ENCODE data around the gene SELPLG. TPM values are rescaled to one million over a fixed set of nuclear protein-coding genes. Genes with fewer than 3 reads are reported as not detected.

Gene SELPLG
- total and polyA plus RNA-seq, 2 of the 4 experiments (the other 2 are of a cell fraction), result 3.2 to 10.8 TPM

DNA sequence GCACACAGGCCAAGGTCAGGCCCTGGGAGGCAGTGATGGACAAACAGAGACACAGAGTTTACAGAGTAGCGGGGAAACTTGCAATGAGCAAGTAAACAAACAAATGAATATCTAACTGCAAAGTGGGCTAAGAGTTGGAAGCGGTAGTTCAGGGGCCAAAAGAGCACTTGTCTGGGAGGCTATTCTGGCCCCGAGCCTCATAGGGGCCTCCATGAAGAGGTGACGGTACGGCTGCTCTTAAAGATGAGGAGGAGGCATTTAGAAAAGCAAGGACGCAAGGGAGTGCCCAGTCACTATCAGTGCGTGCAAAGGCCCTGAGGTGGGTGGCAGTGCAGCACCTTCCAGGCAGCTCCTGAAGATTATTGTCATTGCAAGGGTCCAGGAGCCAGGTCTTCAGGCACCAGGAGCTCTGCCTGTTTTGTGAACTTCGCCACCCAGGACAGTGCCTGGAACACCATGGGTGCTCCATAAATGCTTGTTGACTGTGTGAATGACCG, 31.4 kb downstream of the SELPLG start:
- no peak for DNase-seq
- H2BK15ac ChIP-seq (ENCODE audit: low read depth, low read length), result no peak overlapping the region
- no peak overlapping the region for H4K91ac ChIP-seq (ENCODE audit: insufficient read depth, low read depth, low read length)
- H2AK9ac ChIP-seq (replicated peaks; ENCODE audit: low read depth, low read length, poor library complexity), result no peak overlapping the region
- TF ChIP-seq SMC3 (IDR thresholded peaks at IDR 0.05; ENCODE audit: low read depth, low read length), result no peak
- no peak for TF ChIP-seq NFE2L2 (IDR thresholded peaks at IDR 0.05; ENCODE audit: low read depth, low read length)
- TF ChIP-seq RCOR1 (IDR thresholded peaks at IDR 0.05; ENCODE audit: insufficient replicate concordance, low read length), result no peak
- TF ChIP-seq MXI1 (IDR thresholded peaks at IDR 0.05; ENCODE audit: borderline replicate concordance, low read depth, low read length), result no peak
- no peak for TF ChIP-seq FOS (IDR thresholded peaks at IDR 0.05; ENCODE audit: low read depth, low read length)
- TF ChIP-seq POLR2A (IDR thresholded peaks at IDR 0.05; ENCODE audit: low read depth, low read length), result no peak
- H2BK120ac ChIP-seq (ENCODE audit: low read depth, low read length), result no peak overlapping the region
- no peak for ATAC-seq (ENCODE audit: low read depth)
- BruUV-seq (replicated peaks), result no TSS peak
- dilution Hi-C loops (cut with HindIII; ENCODE audit: low sequenced_read_pairs, unreplicated experiment) (no loop called here), in situ Hi-C loops (cut with MboI; ENCODE audit: low sequenced_read_pairs) (no loop called here), intact Hi-C loops (cut with micrococcal nuclease) (no loop called here)
- no peak overlapping the region for H3K4me2 ChIP-seq (ENCODE audit: low read depth, low read length)
- 90% methylated on average over 2 of the region's 9 CpGs; no CpG with 5 or more reads in 1 of the 2 experiments for WGBS, 2 experiments (ENCODE audit: extremely low coverage in 2 of 2, insufficient read length in 1 of 2)
- POLR2A ChIA-PET (ENCODE audit: unreplicated experiment), result no interaction called here
- H3K56ac ChIP-seq (ENCODE audit: extremely low read depth, insufficient read depth, low read length), result no peak overlapping the region
- no peak overlapping the region for H4K5ac ChIP-seq (ENCODE audit: low read depth, low read length)
- no peak overlapping the region for H3K4ac ChIP-seq (ENCODE audit: low read depth, low read length)
- no peaks in the 10 kb centered on the region for H3K36me3 ChIP-seq (ENCODE audit: control insufficient read depth, insufficient read depth, low read length)
- H4K20me1 ChIP-seq (ENCODE audit: insufficient read depth, low read length), result no peaks in the 10 kb centered on the region
- H3K27me3 ChIP-seq (ENCODE audit: control insufficient read depth, insufficient read depth, low read length), result no peaks in the 10 kb centered on the region
- H2AK5ac ChIP-seq (ENCODE audit: low read depth, low read length), result no peak overlapping the region
- H3K14ac ChIP-seq (replicated peaks; ENCODE audit: low read depth, low read length), result no peak overlapping the region
- no peak overlapping the region for H2AFZ ChIP-seq (replicated peaks; ENCODE audit: low read length, poor library complexity)
- no peaks in the 10 kb centered on the region for H3K9me3 ChIP-seq (ENCODE audit: control insufficient read depth, insufficient read depth, low read length)
- H3K4me3 ChIP-seq (ENCODE audit: insufficient read depth, low read depth, low read length), result no peak overlapping the region
- H4K8ac ChIP-seq (ENCODE audit: low read depth in 2 of 2, low read length in 2 of 2), result no peak overlapping the region
- H3K18ac ChIP-seq (ENCODE audit: low read depth, low read length), result no peak overlapping the region
- H2BK20ac ChIP-seq (ENCODE audit: low read depth, low read length), result no peak overlapping the region
- H3K9me1 ChIP-seq (ENCODE audit: insufficient read depth, low read length), result no peaks in the 10 kb centered on the region
- CTCF ChIA-PET, result interaction anchor here (0.5 kb wide), 1 partner anchor 28 kb away, joined by 3 read pairs; no protein-coding TSS in a partner anchor
- peaks cover 5% of the 10 kb centered on the region; the same call in 1 of the 2 replicates for H3K4me1 ChIP-seq (ENCODE audit: control insufficient read depth, insufficient read depth, low read length)
- H3K23ac ChIP-seq (ENCODE audit: low read depth, low read length), result no peak overlapping the region
- no peak overlapping the region for H2BK5ac ChIP-seq (ENCODE audit: low read depth, low read length, poor library complexity, severe bottlenecking)
- no peak overlapping the region for H3K27ac ChIP-seq (ENCODE audit: insufficient read depth, low read length)
- H3K79me1 ChIP-seq (ENCODE audit: low read depth in 1 of 2, low read length in 2 of 2), result no peaks in the 10 kb centered on the region
- no peak overlapping the region for H3K9ac ChIP-seq (ENCODE audit: low read depth, low read length)

Data from IMR-90 (cell line).